HG02885 (cell line): ENCODE data around the gene ACTR3.

ENCODE experiments used
- ATAC-seq: cut with Tn5 transposase; IDR thresholded peaks from one replicate; pipeline ENCODE4 v1.9.1; 2021; ENCODE audit warnings: mild to moderate bottlenecking; ENCODE audit not compliant: unreplicated experiment, poor library complexity

The ACTR3 gene

GRCh38 chr2:113963965-113964364 lies 74.1 kb downstream of the ACTR3 start:
- ATAC-seq, result no peak

DNA sequence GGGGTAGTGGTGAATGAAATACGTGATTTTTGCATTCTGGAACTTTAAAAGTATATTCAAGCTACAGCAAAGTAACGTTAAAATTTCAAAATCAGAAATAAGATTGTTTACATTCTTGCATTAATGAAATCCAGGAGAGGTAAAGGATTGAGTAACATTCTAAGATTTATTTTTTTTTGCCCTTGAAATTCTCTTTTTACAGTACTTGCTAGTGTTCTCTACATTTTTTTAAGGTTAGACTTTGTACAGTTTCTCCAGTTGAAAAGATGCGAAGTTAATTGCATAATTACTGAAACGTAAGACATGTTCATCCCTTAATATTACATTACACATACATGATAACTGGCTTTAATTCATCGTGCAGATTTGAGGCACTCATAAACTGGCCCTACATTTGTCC lies 74.5 kb downstream of the ACTR3 start:
- ATAC-seq, result no peak

- no peak for ATAC-seq
Observed at GRCh38 chr2:113965228-113965627, 75.3 kb downstream of the ACTR3 start.

GRCh38 chr2:113965644-113966043 lies 75.8 kb downstream of the ACTR3 start:
- ATAC-seq, result peak; percentile 79

DNA sequence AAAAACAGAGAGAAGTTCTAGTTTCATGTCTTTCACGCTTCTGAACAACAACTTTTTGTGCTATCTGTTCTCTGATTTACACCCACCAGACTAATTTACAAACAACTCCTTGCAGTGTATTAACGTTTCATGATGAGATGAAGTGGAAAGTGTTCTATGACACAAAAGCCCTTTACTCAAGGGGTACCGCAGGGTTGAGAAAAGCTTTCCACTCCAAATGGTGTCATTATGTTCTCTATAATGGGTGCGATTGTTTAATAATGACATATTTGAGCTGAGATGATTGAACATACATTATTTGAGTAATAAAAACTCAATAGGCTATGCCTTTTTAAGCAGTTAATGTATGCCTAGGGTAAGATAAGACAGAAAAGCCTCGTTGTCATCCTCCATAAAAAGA lies 76.3 kb downstream of the ACTR3 start:
- no peak for ATAC-seq

GRCh38 chr2:113966832-113967231 lies 76.9 kb downstream of the ACTR3 start:
- ATAC-seq, result no peak

- ATAC-seq, result no peak
Observed at GRCh38 chr2:113967272-113967671, 77.4 kb downstream of the ACTR3 start.

DNA sequence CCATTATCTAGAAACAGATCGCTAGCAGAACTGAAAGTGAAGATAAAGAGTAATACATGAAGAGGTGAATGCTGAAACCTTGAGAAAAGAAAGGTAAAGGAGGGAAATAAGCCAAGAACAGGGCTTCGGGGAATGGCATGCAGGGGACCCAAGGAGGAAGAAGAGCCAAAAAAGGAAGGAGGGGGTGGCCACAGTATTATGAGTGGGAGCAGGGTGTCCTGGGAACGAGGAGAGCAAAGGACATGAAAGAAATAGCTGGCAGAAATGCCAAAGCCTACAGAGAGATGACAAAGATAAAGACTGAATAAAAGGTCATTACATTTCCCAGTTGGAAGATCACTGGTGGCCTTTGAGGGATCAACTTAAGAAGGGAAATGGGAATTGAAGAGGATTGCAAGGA lies 82.9 kb downstream of the ACTR3 start:
- no peak for ATAC-seq

DNA sequence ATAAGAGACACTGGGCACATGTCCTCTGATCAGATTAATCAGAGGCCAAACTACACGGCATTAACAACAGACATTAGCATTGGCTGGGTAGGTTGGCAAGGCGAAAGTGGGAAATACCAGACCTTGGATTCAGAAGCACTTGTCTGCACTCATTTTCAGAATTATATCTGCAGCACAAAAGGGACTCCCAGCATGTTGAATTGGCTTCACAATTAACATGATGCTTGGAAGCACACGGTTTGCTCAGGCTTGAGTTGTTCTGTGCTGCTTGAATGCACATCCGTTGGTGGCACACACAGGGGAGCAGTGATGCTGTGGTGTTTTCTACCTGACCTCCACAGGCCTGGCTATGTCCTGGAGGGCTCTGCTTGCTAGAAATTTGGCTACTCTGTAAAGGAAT lies 83.9 kb downstream of the ACTR3 start:
- ATAC-seq, result no peak

DNA sequence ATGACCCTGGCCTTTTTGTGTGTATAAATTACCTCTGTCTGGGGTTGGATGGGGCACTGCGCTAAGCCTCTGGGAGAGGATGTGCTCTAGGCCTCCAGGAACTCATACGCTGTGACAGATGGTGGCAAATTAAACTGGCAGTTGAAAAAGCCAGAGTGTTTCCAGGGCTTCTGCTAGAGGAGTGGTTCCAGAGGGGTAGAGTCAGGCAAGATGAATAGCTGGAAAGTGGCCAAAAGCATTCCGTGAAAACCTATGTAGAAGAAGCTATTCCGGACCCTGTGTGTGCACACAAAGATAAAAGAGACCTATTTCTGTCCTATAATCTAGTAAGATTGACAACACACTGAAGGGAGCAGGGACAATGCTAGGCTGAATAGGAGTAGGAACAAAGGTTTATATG lies 84.8 kb downstream of the ACTR3 start:
- no peak for ATAC-seq

- no peak for ATAC-seq
Observed at GRCh38 chr2:113976277-113976928, 86.5 kb downstream of the ACTR3 start.

DNA sequence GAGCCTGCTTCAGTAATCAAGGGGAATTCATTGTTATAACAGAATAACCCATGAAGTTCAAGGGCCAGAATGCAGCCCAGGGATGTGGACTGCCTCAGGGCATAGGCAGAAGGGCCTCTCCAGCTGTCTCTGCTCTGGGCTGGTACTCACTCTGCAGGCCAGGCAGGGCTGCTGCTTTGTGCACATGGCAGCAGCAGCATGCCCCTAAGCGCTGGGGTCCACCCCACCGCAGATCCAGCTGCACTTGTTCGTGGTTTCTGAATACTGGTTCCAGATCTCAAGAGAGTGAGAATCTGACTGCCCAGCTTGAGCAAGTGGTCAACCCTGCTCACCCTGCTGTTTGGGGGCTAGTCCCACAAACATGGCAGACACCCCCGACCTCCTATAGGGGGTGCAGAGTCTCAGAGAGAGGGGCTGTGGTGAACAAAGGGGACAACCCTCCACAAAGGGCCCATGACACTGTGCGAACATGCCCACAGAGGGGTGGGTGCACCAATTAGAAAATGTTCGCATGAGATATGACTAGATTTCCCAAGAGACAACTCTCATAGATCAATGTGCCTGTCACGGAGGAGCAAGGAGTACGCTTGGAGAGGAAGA lies 87.3 kb downstream of the ACTR3 start:
- ATAC-seq, result no peak

DNA sequence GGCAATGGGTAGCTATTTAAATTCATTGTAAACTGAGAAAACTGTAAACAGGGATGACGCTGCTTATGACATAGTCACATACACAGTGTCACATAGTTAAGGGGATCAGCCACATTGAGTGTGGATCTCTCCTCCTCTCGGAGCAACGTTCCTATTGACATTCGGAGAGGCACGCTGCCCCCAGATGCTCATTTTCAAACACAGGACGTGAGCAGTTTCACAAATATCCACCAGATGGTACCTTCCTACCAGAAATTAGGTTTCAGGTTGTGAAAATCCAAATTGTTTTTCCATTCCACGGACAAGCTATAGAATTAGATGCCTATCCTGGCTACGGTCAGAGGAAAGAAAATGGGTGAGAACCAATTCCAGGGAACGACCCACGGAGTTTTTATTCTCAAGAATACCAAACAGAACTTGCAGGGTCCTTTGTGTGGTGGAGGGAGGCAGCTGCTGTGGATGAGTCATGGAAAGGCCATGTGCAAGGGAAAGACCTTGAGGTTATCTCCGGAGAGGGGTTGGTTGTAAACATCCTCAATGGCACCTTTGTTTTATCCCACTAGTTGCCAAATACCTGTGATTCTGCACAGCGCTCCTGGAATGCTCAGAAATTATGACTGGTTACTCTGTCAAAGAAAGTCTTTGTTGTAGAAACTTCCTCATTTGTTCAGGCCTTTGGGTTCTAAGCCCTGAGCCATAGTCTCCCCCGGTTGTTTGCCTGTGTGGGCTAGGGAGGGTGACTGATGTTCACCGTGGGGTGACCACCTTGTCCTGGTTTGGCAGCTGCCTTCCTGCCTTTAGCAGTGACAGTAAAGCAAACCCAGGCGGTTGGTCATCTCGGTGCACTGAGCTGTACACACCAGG lies 88.0 kb downstream of the ACTR3 start:
- ATAC-seq, result no peak

DNA sequence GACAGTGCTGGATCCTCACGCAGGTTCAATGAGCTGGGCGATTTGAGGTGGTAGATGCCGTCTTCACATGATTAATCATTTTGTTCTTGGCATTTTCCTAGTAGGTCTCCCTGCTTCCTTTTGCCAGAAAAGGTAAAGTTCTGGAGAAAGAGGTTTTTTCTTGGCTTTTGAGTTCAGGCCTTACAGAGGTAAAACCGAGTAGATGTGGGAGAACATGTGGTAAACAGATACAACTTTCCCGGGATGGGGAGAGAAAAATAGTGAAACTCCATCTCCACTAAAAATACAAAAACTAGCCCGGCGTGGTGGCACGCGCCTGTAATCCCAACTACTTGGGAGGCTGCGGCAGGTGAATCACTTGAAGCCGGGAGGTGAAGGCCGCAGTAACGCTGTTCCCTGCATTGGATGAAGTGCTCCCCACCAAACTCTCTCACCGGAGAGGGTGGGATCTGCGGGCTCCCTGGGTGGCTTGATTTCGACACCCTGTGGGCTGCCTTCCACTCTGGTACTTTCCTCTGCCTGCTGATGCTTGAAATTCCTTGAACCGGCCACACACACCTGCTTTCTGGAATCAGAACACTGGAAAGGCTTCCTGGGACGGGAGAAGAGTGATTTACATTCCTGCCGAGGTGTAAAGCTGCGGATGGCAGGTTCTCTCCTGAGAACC lies 88.8 kb downstream of the ACTR3 start:
- no peak for ATAC-seq

DNA sequence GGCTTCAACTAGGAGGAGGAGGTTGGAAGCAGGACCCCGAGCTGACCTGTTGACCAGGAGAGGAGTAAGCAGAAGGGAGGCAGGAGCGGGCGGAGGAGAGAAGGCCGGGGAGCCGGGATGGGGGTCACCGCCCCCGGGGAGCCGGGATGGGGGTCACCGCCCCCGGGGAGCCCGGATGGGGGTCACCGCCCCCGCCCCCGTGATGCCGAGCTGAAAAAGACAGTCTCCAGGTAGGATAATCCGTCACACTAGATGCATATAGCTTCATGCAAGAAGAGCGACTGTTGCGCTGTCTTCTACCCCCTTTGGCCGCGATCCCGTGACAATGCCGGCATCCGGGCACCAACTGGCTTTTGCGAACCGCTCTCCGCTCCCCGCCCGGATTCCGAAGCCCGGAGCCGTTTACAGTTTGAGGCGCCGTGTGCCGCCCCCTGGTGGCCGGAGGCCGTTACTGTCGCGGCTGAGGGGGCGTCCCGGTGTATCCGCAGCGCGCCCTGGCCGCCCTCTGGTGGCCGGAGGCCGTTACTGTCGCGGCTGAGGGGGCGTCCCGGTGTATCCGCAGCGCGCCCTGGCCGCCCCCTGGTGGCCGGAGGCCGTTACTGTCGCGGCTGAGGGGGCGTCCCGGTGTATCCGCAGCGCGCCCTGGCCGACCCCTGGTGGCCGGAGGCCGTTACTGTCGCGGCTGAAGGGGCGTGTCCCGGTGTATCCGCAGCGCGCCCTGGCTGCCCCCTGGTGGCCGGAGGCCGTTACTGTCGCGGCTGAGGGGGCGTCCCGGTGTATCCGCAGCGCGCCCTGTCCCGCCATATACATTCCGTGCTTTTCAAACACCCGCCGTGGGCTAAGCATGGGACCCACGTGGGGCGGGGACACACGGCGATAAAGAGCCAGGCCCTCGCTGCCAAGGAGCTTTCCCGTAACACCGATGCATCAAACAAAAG lies 89.6 kb downstream of the ACTR3 start:
- peak; percentile 61 for ATAC-seq

GRCh38 chr2:113980946-113981345 lies 91.1 kb downstream of the ACTR3 start:
- ATAC-seq, result no peak

GRCh38 chr2:113981404-113982134 lies 91.7 kb downstream of the ACTR3 start:
- no peak for ATAC-seq

- no peak for ATAC-seq
Observed at GRCh38 chr2:113985554-113986397, 95.9 kb downstream of the ACTR3 start.
